IMR-90 (cell line): ENCODE results near the gene KAT6B.

Experiments
- CEBPB ChIP-seq: IDR thresholded peaks from 2 replicates; pipeline ENCODE4 v1.6.1; 2012; ENCODE audit warnings: low read depth, low read length, improper control_type of control experiment
- CTCF ChIP-seq: conservative IDR thresholded peaks from 2 replicates; pipeline ENCODE4 v1.5.1; 2012; ENCODE audit warnings: mild to moderate bottlenecking, low read depth, low read length, improper control_type of control experiment
- ELK1 ChIP-seq: fragments of 150-350 bp; IDR thresholded peaks from 2 replicates; pipeline ENCODE4 v1.6.1; 2016; ENCODE audit warnings: low read depth, mild to moderate bottlenecking, low read length, moderate library complexity, borderline replicate concordance
- FOS ChIP-seq: fragments of 150-350 bp; IDR thresholded peaks from 2 replicates; pipeline ENCODE4 v1.6.1; 2016; ENCODE audit warnings: low read depth, low read length
- MXI1 ChIP-seq: IDR thresholded peaks from 2 replicates; pipeline ENCODE4 v1.6.1; 2012; ENCODE audit warnings: low read depth, mild to moderate bottlenecking, low read length, moderate library complexity, borderline replicate concordance
- POLR2A ChIP-seq: IDR thresholded peaks from 2 replicates; pipeline ENCODE4 v1.6.1; 2012; ENCODE audit warnings: mild to moderate bottlenecking, low read depth, low read length
- RCOR1 ChIP-seq: IDR thresholded peaks from 2 replicates; pipeline ENCODE4 v1.6.1; 2012; ENCODE audit warnings: mild to moderate bottlenecking, low read length, improper control_type of control experiment; ENCODE audit not compliant: insufficient replicate concordance
- RFX5 ChIP-seq: IDR thresholded peaks from 2 replicates; pipeline ENCODE4 v1.8.0; 2012; ENCODE audit warnings: low read depth, mild to moderate bottlenecking, low read length, moderate library complexity
- USF2 ChIP-seq: fragments of 150-350 bp; IDR thresholded peaks from 2 replicates; pipeline ENCODE4 v1.6.1; 2017; ENCODE audit warnings: mild to moderate bottlenecking, antibody characterized with exemption, low read length, low read depth

- TF ChIP-seq CTCF (no peak), POLR2A (no peak), MXI1 (no peak), CEBPB (no peak), USF2 (no peak), FOS (no peak), RCOR1 (no peak), ELK1 (no peak), RFX5 (no peak)
Observed at GRCh38 chr10:75002967-75003594, 176.7 kb downstream of the KAT6B start.
